ENCODE results near the gene ZNF554.

The ZNF554 gene

GRCh38 chr19:2819540-2820111 lies at the start of gene ZNF554:
Gene ZNF554, plus strand, starts transcription at chr19:2819868. Its CDS starts 204 bp downstream, at chr19:2820072.
- peak; percentile 53 for FAIRE-seq

GRCh38 chr19:2770055-2771013 lies 49.3 kb upstream of the ZNF554 start:
- no peak for FAIRE-seq

- no peak for FAIRE-seq
Measured at GRCh38 chr19:2771786-2772674, 47.6 kb upstream of the ZNF554 start.

DNA sequence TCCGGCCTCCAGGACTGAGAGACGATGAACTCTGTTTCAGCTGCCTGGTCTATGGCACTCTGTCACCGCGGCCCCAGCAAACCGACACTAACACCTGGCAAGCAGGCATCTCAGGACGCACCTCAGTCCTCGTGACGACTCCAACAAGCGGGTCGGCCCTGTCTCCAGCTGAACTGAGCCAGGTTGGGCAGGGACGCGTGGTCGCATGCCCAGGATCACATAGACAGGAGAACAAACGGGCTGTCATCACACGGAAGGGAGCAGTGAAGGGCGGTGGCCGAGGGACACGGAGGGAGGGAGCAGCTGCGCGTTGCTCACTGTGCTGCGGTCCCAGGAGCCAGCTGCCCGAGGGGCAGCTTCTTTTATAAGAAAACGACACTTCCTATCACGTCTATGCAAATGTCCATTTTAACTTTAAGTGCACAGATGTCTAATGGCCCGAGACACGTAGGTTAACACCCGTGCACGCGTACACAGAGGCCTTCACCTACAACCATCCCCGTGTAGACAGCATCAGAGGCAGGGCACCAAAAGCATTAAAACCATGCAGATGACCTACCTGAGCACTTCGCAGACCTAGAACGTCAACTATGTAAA lies 45.5 kb upstream of the ZNF554 start:
- no peak for FAIRE-seq

GRCh38 chr19:2774953-2775555 lies 44.6 kb upstream of the ZNF554 start:
- no peak for FAIRE-seq

GRCh38 chr19:2775556-2776430 lies 43.9 kb upstream of the ZNF554 start:
- no peak for FAIRE-seq

DNA sequence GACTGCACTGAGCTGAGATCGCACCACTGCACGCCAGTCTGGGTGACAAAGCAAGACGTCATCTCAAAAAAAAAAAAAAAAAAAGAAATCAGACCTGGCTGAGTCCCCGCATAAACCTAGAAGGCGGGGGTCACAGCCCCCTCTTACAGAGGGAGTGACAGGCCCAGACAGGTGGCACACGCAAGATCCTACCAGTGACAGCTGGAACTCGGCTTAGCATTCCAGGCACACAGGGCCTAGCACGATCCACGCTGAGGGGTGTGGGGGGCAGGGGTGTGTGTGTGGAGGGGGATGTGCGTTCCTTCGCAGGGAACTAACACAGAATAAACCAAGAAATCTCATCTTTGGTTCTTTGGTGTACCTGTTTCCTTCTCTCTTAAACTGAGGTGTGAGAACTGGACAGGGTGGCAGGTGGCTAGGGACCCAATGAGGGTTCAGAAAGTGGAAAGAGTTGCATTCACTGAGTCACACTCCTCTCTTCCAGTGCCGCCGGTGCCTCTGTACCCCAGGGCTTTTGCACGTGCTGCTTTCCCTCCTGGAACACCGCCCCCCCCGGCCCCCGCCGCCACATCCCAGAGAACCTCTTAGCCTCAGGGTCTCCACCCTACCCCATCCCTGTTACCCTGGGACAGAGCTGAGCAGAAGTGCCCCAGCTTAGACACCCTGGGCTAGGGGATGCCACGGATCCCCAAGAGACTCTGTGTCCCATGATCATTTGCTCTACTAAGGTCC lies 41.5 kb upstream of the ZNF554 start:
- FAIRE-seq, result no peak

- no peak for FAIRE-seq
Measured at GRCh38 chr19:2779121-2779740, 40.4 kb upstream of the ZNF554 start.

DNA sequence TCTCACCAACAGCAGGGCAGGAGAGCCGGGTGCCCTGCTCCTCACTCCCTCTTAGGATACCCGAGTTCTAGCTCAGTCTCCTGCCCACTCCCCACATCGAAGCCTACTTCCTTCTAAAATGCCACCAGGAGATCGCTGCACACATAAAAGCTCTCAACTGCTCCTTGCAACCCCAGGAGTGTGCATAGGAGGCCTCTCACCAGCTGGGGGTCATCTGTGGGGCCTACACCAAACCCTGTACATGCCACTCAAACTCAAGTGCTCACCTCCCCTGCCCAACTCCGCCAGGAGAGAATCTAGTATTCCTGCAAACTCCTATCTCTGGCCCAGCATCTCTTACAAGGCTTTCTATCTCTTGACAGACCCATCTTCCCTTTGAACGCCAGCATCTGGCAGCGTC lies 39.4 kb upstream of the ZNF554 start:
- no peak for FAIRE-seq

- FAIRE-seq, result no peak
Measured at GRCh38 chr19:2782329-2782935, 37.2 kb upstream of the ZNF554 start.

DNA sequence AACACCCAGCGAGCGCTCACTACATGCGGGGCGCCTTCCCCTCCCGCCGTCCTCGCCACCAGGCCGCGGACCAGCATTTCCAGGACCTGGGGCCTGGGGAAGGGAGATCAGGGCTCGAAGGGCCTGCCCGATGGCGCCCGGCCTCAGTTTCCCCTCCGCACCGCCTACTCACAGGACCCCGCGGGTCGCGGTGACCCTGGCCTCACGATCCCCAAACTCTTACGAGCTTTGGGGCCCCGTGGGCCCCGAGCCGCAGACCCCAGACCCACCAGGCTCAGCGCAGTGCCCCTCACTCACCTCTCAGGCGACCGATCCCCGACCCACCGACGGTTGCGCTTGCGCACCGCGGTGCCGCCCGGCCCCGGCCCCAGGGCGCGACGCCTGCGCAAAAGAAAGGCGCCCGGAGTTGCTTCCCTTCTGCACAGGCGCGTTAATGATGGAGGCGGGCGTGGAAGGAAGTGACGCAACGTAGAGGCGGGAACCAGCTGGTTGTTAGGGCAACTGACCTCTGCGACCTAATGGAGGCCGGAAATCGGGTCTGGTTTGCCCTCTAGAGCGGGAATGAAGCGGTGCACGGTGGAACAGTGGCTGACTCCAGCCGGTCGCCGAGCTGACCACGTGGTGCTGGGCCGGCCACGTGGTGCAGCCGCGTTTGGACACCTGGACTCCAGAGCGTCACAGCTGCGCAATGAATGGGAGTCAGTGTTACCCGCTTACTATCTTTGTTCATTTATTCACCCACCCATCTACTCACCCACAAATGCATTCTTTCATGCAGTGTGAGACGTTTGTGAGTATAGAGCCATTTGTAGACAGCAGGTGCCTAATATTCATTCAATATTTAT lies 36.5 kb upstream of the ZNF554 start, which contains the start of gene SGTA:
Gene SGTA (minus strand): TSS at position 338 of the 845 bp plus-strand sequence. CDS start 14,205 bp downstream, outside the sequence.
- peak; percentile 98 for FAIRE-seq

DNA sequence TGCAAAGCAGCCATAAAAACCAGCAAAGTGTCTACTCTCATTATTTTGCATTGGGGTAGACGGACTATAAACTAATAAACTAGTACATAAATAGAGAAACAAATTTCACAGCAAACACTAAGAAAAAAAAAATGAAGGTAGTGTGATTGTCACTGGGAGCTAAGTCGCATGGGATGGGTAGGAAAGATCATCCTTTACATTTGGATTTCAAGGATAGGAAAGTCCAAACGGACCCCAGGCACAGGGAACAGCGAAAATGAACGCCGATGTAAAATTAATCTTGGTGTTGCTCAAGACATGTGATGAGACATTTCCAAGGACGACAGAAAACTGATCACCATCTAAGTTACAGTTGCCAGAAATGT lies 35.9 kb upstream of the ZNF554 start:
- FAIRE-seq, result no peak

GRCh38 chr19:2785244-2785997 lies 34.2 kb upstream of the ZNF554 start, which contains the start of gene THOP1:
Gene THOP1, plus strand, starts transcription at chr19:2785503. Its CDS starts 160 bp downstream, at chr19:2785663.
- peak; percentile 97 for FAIRE-seq

DNA sequence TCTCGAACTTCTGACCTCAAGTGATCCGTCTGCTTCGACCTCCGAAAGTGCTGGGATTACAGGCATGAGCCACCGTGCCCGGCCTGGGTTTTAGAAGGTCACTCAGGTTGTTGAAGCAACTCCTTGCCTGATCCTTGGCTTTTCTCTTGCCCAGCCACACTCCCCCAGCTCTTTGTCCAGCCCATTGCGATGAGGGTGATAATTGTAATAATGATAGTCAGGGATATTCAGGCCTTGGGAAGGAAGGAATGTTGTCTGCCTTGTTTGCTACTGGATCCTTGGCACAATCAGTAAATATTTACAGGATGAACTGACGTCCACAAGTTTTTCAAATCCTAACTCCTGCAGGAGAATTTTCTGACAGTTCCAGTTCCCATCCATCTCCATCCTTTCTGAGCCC lies 32.6 kb upstream of the ZNF554 start:
- FAIRE-seq, result no peak

- FAIRE-seq, result no peak
Measured at GRCh38 chr19:2788237-2788636, 31.4 kb upstream of the ZNF554 start.

GRCh38 chr19:2790194-2790556 lies 29.5 kb upstream of the ZNF554 start:
- no peak for FAIRE-seq

DNA sequence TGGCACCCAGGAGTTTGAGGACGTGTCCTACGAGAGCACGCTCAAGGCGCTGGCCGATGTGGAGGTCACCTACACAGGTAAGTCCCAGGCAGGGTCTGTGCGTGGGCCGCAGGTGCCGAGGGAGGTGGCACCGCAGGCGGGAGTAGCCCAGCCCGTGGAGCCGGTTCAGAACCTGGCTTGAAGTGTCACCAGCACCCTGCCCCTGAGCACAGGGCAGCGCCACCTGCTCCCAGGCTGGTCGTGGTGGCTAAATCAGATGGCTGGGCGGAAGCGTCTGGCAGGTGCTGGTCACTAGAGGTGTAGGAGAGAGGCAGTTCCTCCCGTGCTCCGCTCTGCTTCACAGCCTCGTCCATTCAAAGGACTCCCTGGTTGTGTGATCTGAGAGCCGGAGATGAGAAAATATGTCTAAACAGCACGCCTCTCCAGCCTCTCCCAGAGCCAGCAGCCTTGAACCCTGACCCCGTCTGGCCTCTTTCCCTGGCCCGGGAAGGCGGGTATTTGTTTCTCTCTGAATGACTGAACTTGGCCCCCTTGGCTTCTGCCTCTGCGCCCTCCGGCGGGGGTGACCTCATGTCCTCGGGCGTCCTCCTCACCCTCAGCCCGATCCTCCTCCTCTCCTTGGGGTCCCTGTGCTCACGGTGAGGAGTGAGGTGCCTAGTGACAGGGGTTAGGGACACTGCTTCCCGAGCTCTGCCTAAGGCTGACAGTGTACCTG lies 29.0 kb upstream of the ZNF554 start:
- no peak for FAIRE-seq
